Prostate gland (tissue), 2 donors: ENCODE data around the gene C5orf63. TPM values are rescaled to one million over a fixed set of nuclear protein-coding genes. Genes with fewer than 3 reads are reported as not detected.

ENCODE experiments used
- DNase-seq: peaks from one replicate; pipeline ENCODE4 v3.0.0-alpha.2; 2019; ENCODE audit warnings: low spot score
- H3K27ac ChIP-seq, 2 donors: fragments of 200-600 bp; sonication (generic); 2 replicates each; pipeline ENCODE4 v1.5.1; 2017 to 2019
- H3K27me3 ChIP-seq: fragments of 200-600 bp; sonication (generic); replicated peaks from 2 replicates; pipeline ENCODE4 v1.5.1; 2019; ENCODE audit not compliant: insufficient read depth
- H3K36me3 ChIP-seq, 2 donors: fragments of 200-600 bp; sonication (generic); 1 replicate in 1 of 2; 2 replicates in 1 of 2; pipeline versions ENCODE4 v1.5.1 to v1.8.1; 2017 to 2019
- H3K4me1 ChIP-seq: fragments of 200-600 bp; sonication (generic); replicated peaks from 2 replicates; pipeline ENCODE4 v1.5.1; 2019
- H3K4me3 ChIP-seq, 2 donors: fragments of 200-600 bp; sonication (generic); 2 replicates each; pipeline ENCODE4 v1.5.1; 2017 to 2019
- H3K9me3 ChIP-seq: fragments of 200-600 bp; sonication (generic); 2 replicates; pipeline ENCODE4 v1.5.1; 2017
- CTCF ChIP-seq, 4 experiments: fragments of 200-600 bp in 2 of 4; fragments of 450-650 bp in 2 of 4; sonication (generic) in 2 of 4; IDR thresholded peaks; 1 replicate in 3 of 4; 2 replicates in 1 of 4; pipeline ENCODE4 v1.5.1; 2016 to 2019; ENCODE audit warnings: antibody characterized with exemption in 4 of 4, mild to moderate bottlenecking in 2 of 4, moderate library complexity in 2 of 4
- POLR2A ChIP-seq: fragments of 450-650 bp; IDR thresholded peaks from one replicate; pipeline ENCODE4 v1.6.1; 2016; ENCODE audit warnings: antibody characterized with exemption, mild to moderate bottlenecking
- POLR2AphosphoS5 ChIP-seq: sonication (generic); formaldehyde crosslinking; IDR thresholded peaks from one replicate; pipeline ENCODE4 v1.6.1; 2017; ENCODE audit warnings: antibody characterized with exemption
- WGBS: methylation state at CpG from one replicate; pipeline ENCODE4 v1.1.5; 2018; 5-methylcytosine and 5-hydroxymethylcytosine counted together
- intact Hi-C: fragments of 100-400 bp; cut with DNase I; formaldehyde crosslinking; loops from one replicate; pipeline ENCODE4 v1.14.2; 2022
- total RNA-seq, 2 donors: library from RNA; depleted of rRNA; stranded (reverse); fragments of >200 nt; gene quantifications; one replicate each; pipeline ENCODE4 v1.1.0, GENCODE V29; 2016

Gene C5orf63
- total RNA-seq, 2 donors from 2014 or later: 1.5 to 14.9 TPM

GRCh38 chr5:127030259-127031146, 42.8 kb downstream of the C5orf63 start, which contains the start of gene MARCHF3:
Gene MARCHF3, minus strand, starts transcription at chr5:127030558. Its CDS starts 112,387 bp downstream, at chr5:126918171.
- Histone ChIP-seq H3K27ac (peak within 1 kb of the TSS; percentile 81 to 84), H3K4me3 (peak within 1 kb of the TSS; percentile 51 to 64), H3K4me1 (no peaks in the 10 kb centered on the region), H3K36me3 (no peaks in the 10 kb centered on the region), H3K27me3 (no peaks in the 10 kb centered on the region), H3K9me3 (no peaks in the 10 kb centered on the region)
- intact Hi-C loops: no loop called here
- peak; percentile 95 for DNase-seq
- 0% methylated on average over 53 of the region's 97 CpGs for WGBS
- TF ChIP-seq POLR2AphosphoS5 (peak; percentile 95), POLR2A (peak; percentile 97), CTCF (IDR thresholded peaks at IDR 0.05) (peak; percentile 24 to 57 (median 41))

- Histone ChIP-seq H3K27ac (peak overlapping the region; percentile 81 to 84), H3K27me3 (no peaks in the 10 kb centered on the region), H3K4me3 (peak overlapping the region; percentile 51 to 64), H3K4me1 (no peaks in the 10 kb centered on the region), H3K36me3 (no peaks in the 10 kb centered on the region), H3K9me3 (no peaks in the 10 kb centered on the region)
- intact Hi-C loops: no loop called here
- WGBS: under 1% methylated on average over 51 of the region's 51 CpGs
- DNase-seq: peak; percentile 41
- TF ChIP-seq POLR2A: no peak
- peak in 3 of 4 experiments; percentile 9 to 52 (median 47) for TF ChIP-seq CTCF (IDR thresholded peaks at IDR 0.05)
These were observed 43.6 kb downstream of the C5orf63 start for GRCh38 chr5:127029581-127030258.

- Histone ChIP-seq H3K36me3 (no peaks in the 10 kb centered on the region), H3K27me3 (no peaks in the 10 kb centered on the region), H3K9me3 (no peaks in the 10 kb centered on the region), H3K4me3 (peak overlapping the region in 1 of 2 donors; percentile 64), H3K4me1 (no peaks in the 10 kb centered on the region), H3K27ac (no peak overlapping the region)
- 42% methylated on average over 12 of the region's 12 CpGs for WGBS
- peak; percentile 22 for DNase-seq
- intact Hi-C loops: no loop called here
- no peak for TF ChIP-seq CTCF (IDR thresholded peaks at IDR 0.05)
- no peak for TF ChIP-seq POLR2AphosphoS5
- TF ChIP-seq POLR2A: no peak
These were observed 44.4 kb downstream of the C5orf63 start for GRCh38 chr5:127028822-127029457.

- DNase-seq: no peak
- intact Hi-C loops: no loop called here
- H3K27me3 ChIP-seq: no peaks in the 10 kb centered on the region
- no peak overlapping the region for H3K27ac ChIP-seq
- no peaks in the 10 kb centered on the region for H3K36me3 ChIP-seq
- H3K9me3 ChIP-seq: no peaks in the 10 kb centered on the region
- 74% methylated on average over 1 of the region's 1 CpG for WGBS
- no peak overlapping the region for H3K4me3 ChIP-seq
- H3K4me1 ChIP-seq: no peaks in the 10 kb centered on the region
- TF ChIP-seq POLR2A (no peak), POLR2AphosphoS5 (no peak), CTCF (IDR thresholded peaks at IDR 0.05) (no peak)
These were observed 45.8 kb downstream of the C5orf63 start for GRCh38 chr5:127027539-127027938.
